GM12878 (cell line): ENCODE measurements around the gene HIVEP3.

Experiments
- EP300 ChIP-seq, 2 experiments: fragments of 150-350 bp in 1 of 2; IDR thresholded peaks; 2 replicates each; pipeline ENCODE4 v1.6.1; 2011 to 2012; ENCODE audit warnings: low read depth in 2 of 2, low read length in 2 of 2, borderline replicate concordance in 1 of 2, improper control_type of control experiment in 1 of 2, inconsistent platforms in 1 of 2; ENCODE audit not compliant: control insufficient read depth in 1 of 2
- POLR2AphosphoS2 ChIP-seq: IDR thresholded peaks from 2 replicates; pipeline ENCODE4 v1.6.1; 2011; ENCODE audit warnings: low read depth, mild to moderate bottlenecking, low read length, improper control_type of control experiment, moderate library complexity
- TCF3 ChIP-seq: IDR thresholded peaks from 2 replicates; pipeline ENCODE4 v1.6.1; 2012; ENCODE audit warnings: low read depth, mild to moderate bottlenecking, low read length, borderline replicate concordance; ENCODE audit not compliant: insufficient read depth
- YBX1 ChIP-seq: fragments of 450-650 bp; IDR thresholded peaks from 2 replicates; pipeline ENCODE4 v1.6.1; 2016; ENCODE audit warnings: antibody characterized with exemption

DNA sequence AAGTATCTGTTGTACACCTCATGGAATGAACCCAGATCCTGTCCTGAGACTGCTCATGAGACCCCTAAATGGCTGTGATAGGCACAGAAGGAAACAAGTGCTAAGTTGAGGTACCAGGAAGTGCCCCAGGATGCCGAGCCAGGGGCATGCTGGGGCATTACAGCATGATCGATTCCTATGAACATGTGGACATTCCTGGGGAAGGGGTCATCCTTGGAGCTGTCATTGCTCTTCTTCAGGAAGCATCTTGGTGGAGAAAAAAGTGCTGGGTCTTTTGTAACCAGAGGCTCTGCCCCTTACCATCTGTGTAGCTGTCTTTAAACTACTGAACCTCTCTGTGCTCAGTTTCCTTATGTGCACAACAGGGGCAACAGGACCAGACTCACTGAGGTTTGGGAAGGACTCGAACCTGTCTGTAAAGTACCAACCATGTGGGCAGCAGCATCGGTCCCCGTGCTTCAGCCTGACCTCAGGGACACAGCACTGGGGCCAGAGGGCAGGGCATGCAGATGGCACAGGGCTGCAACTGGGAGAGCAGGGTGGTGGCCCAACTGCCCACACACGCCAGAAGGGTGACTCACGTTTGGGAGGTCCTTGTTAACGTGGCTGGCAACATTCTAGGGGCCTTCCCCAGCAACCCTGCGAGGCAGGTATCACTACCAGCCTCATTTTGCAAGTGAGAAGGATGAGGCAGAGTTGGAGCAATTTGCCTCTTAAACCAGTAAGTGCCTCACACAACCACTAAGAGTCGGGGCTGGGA lies 291.9 kb downstream of the HIVEP3 start:
- TF ChIP-seq POLR2AphosphoS2 (no peak), TCF3 (no peak), YBX1 (no peak), EP300 (IDR thresholded peaks at IDR 0.05; ENCODE audit: borderline replicate concordance in 1 of 2, control insufficient read depth in 1 of 2, low read depth in 2 of 2, low read length in 2 of 2) (no peak)
